Pancreas (tissue), 10 donors: ENCODE data around the gene GRSF1. TPM values are rescaled to one million over a fixed set of nuclear protein-coding genes. Genes with fewer than 3 reads are reported as not detected.

ENCODE experiments used
- ATAC-seq, 4 donors: fragments of 200-7000 bp; cut with Tn5 transposase; one replicate each; pipeline versions ENCODE4 v1.8.0 to v1.9.1; 2020; ENCODE audit warnings: mild to moderate bottlenecking in 4 of 4, moderate library complexity in 4 of 4
- DNase-seq, 6 donors: peaks; one replicate each; pipeline ENCODE4 v3.0.0-alpha.2; 2020
- FAIRE-seq: peaks from 2 replicates; lab custom pipeline; 2012; peaks lifted over from hg19 to GRCh38; lab: Jason Lieb, UNC
- H3K27ac ChIP-seq, 4 donors: fragments of 200-600 bp; sonication (generic); 1 replicate in 3 of 4; 2 replicates in 1 of 4; pipeline versions ENCODE4 v1.5.0 to v1.8.0; 2020
- H3K27me3 ChIP-seq, 4 donors: fragments of 200-600 bp; one replicate each; pipeline ENCODE4 v1.8.0; 2021
- H3K36me3 ChIP-seq, 3 donors: fragments of 200-600 bp; sonication (generic) in 1 of 3; one replicate each; pipeline versions ENCODE4 v1.5.0 to v1.8.0; 2020 to 2021
- H3K4me1 ChIP-seq, 3 donors: fragments of 200-600 bp; one replicate each; pipeline ENCODE4 v1.8.0; 2021
- H3K4me3 ChIP-seq, 4 donors: fragments of 200-600 bp; sonication (generic) in 2 of 4; one replicate each; pipeline versions ENCODE4 v1.5.0 to v1.8.0; 2020 to 2021
- H3K9me3 ChIP-seq, 4 donors: fragments of 200-600 bp; one replicate each; pipeline ENCODE4 v1.8.0; 2021
- CTCF ChIP-seq, 4 donors: fragments of 200-600 bp; sonication (generic) in 3 of 4; IDR thresholded peaks; one replicate each; pipeline versions ENCODE4 v1.5.0 to v1.8.0; 2021; ENCODE audit warnings: antibody characterized with exemption in 4 of 4
- WGBS, 2 donors: extraction: QIAGEN DNeasy Blood & Tissue Kit; methylation state at CpG; one replicate each; pipeline ENCODE4 v1.1.7; 2013; 5-methylcytosine and 5-hydroxymethylcytosine counted together
- intact Hi-C, 3 donors: fragments of 100-400 bp; cut with DNase I; formaldehyde crosslinking; loops; one replicate each; pipeline versions ENCODE4 v1.11.1 to v1.14.2; 2022
- polyA plus RNA-seq, 2 donors: library from polyadenylated mRNA; stranded (reverse); fragments of 200-250 nt; gene quantifications; one replicate each; pipeline ENCODE4 v1.2.3, GENCODE V29; 2013
- total RNA-seq, 6 donors: library from RNA; stranded (reverse); fragmentation: NEBNext Ultra II Directional in 4 of 6; extraction: Animal tissue kit (Norgen Biotek cat#: 25700) in 4 of 6; gene quantifications; one replicate each; pipeline versions ENCODE4 v1.2.1 to v1.2.4, GENCODE V29; 2021 to 2023
- donor health status: healthy with polysubstance abuse.
- donor health status: DM: no; HTN: no; CAD: no; lungs with moderate emphysema.
- donor health status: DM: no; HTN: no; CAD: no.
- donor health status: control.
- donor health status: control.
- donor health status: Bipolar disorder and iron deficiency.
- donor health status: DM: yes; HTN: yes; CAD: no.
- donor health status: DM: no; HTN: no; CAD: no.
- donor health status: DM: no; HTN: no; CAD: no.
- donor health status: DM: yes; HTN: yes; CAD: no.

GRSF1 gene
- total and polyA plus RNA-seq, 8 donors, result 15.5 to 41.8 (median 34.0) TPM

- DNase-seq, result no peak
- intact Hi-C loops, result no loop called here
- FAIRE-seq, result no peak
These were observed 19.4 kb upstream of the GRSF1 start for GRCh38 chr4:70859066-70859465.

GRCh38 chr4:70858454-70858853 lies 18.8 kb upstream of the GRSF1 start:
- Histone ChIP-seq H3K27ac (no peak overlapping the region), H3K9me3 (no peaks in the 10 kb centered on the region), H3K27me3 (no peaks in the 10 kb centered on the region), H3K4me3 (no peak overlapping the region), H3K36me3 (no peaks in the 10 kb centered on the region), H3K4me1 (peaks cover 0 to 7% (median 0%) of the 10 kb centered on the region in 3 donors)
- intact Hi-C loops, result no loop called here
- FAIRE-seq, result no peak
- no peak for DNase-seq
- ATAC-seq, result no peak
- 45 to 46% methylated on average over 4 of the region's 4 CpGs for WGBS, 2 donors
- no peak for TF ChIP-seq CTCF (IDR thresholded peaks at IDR 0.05)

More at GRCh38 chr4:70859066-70859465, 19.4 kb upstream of the GRSF1 start:
- 7 to 23% methylated on average over 1 of the region's 1 CpG for WGBS, 2 donors
- no peaks in the 10 kb centered on the region for H3K36me3 ChIP-seq
- ATAC-seq, result peak in 3 of 4 donors; percentile 54 to 79 (median 70)
- no peak overlapping the region for H3K27ac ChIP-seq
- no peak for TF ChIP-seq CTCF (IDR thresholded peaks at IDR 0.05)
- no peaks in the 10 kb centered on the region for H3K9me3 ChIP-seq
- H3K4me3 ChIP-seq, result no peak overlapping the region
- no peaks in the 10 kb centered on the region for H3K27me3 ChIP-seq
- peaks cover 0 to 7% (median 0%) of the 10 kb centered on the region in 3 donors for H3K4me1 ChIP-seq

- intact Hi-C loops, result no loop called here
- FAIRE-seq (no peak), ATAC-seq (no peak), DNase-seq (no peak)
- Histone ChIP-seq H3K4me1 (peaks cover 0 to 7% (median 0%) of the 10 kb centered on the region in 3 donors), H3K4me3 (no peak overlapping the region), H3K27ac (no peak overlapping the region), H3K27me3 (no peaks in the 10 kb centered on the region), H3K9me3 (no peaks in the 10 kb centered on the region), H3K36me3 (no peaks in the 10 kb centered on the region)
- 95 to 96% methylated on average over 2 of the region's 2 CpGs for WGBS, 2 donors
- TF ChIP-seq CTCF (IDR thresholded peaks at IDR 0.05), result no peak
These were observed 15.8 kb upstream of the GRSF1 start for GRCh38 chr4:70855464-70855863.

GRCh38 chr4:70849291-70849690 lies 9.6 kb upstream of the GRSF1 start:
- no peak for TF ChIP-seq CTCF (IDR thresholded peaks at IDR 0.05)
- intact Hi-C loops, result no loop called here
- Histone ChIP-seq H3K4me3 (no peak overlapping the region), H3K36me3 (no peaks in the 10 kb centered on the region), H3K9me3 (no peaks in the 10 kb centered on the region), H3K4me1 (no peaks in the 10 kb centered on the region), H3K27me3 (no peaks in the 10 kb centered on the region), H3K27ac (no peak overlapping the region)
- ATAC-seq (no peak), DNase-seq (no peak), FAIRE-seq (no peak)
- 86 to 92% methylated on average over 5 of the region's 5 CpGs for WGBS, 2 donors

GRCh38 chr4:70844180-70844579 lies 4.5 kb upstream of the GRSF1 start:
- intact Hi-C loops, result no loop called here
- H3K4me1 ChIP-seq, result peaks cover 0 to 7% (median 0%) of the 10 kb centered on the region in 3 donors
- no peak for TF ChIP-seq CTCF (IDR thresholded peaks at IDR 0.05)
- no peak for ATAC-seq
- no peaks in the 10 kb centered on the region for H3K9me3 ChIP-seq
- H3K27ac ChIP-seq, result no peak overlapping the region
- H3K36me3 ChIP-seq, result no peaks in the 10 kb centered on the region
- 95 to 96% methylated on average over 9 of the region's 9 CpGs for WGBS, 2 donors
- no peaks in the 10 kb centered on the region for H3K27me3 ChIP-seq
- H3K4me3 ChIP-seq, result no peak overlapping the region
- DNase-seq, result no peak
- FAIRE-seq, result no peak
